ENCODE measurements around the gene ZSCAN30. TPM values are rescaled to one million over a fixed set of nuclear protein-coding genes. Genes with fewer than 3 reads are reported as not detected.

ZSCAN30 gene
- total RNA-seq, 2 experiments from 2014 or later: 9.6 to 11.6 TPM

- Histone ChIP-seq H3K4me3 (ENCODE audit: low read length) (no peak overlapping the region), H3K36me3 (ENCODE audit: insufficient read depth, low read length) (peaks cover 55% of the 10 kb centered on the region), H3K27ac (ENCODE audit: low read depth in 1 of 2, low read length in 2 of 2) (no peak overlapping the region), H3K9me3 (ENCODE audit: control insufficient read depth in 1 of 2, insufficient read depth in 1 of 2, low read length in 2 of 2) (peaks cover 27 to 91% of the 10 kb centered on the region in 2 experiments), H3K27me3 (ENCODE audit: control insufficient read depth in 1 of 2, insufficient read depth in 2 of 2, low read length in 2 of 2) (no peaks in the 10 kb centered on the region), H3K4me1 (ENCODE audit: insufficient read depth, low read length) (no peaks in the 10 kb centered on the region)
- ATAC-seq (ENCODE audit: poor library complexity): no peak
- Mint-ChIP-seq H3K27me3 (no peaks in the 10 kb centered on the region), H3K4me1 (ENCODE audit: low read depth) (peaks cover 4% of the 10 kb centered on the region), H3K27ac (no peak overlapping the region), H3K36me3 (ENCODE audit: low read depth) (peaks cover 98% of the 10 kb centered on the region), H3K9me3 (peaks cover 31% of the 10 kb centered on the region), H3K4me3 (no peak overlapping the region)
- intact Hi-C loops (cut with DNase I, micrococcal nuclease): no loop called here
- CTCF ChIA-PET: no interaction called here
- DNase-seq: no peak
- POLR2A ChIA-PET: no interaction called here
- TF ChIP-seq, protein P1, sequence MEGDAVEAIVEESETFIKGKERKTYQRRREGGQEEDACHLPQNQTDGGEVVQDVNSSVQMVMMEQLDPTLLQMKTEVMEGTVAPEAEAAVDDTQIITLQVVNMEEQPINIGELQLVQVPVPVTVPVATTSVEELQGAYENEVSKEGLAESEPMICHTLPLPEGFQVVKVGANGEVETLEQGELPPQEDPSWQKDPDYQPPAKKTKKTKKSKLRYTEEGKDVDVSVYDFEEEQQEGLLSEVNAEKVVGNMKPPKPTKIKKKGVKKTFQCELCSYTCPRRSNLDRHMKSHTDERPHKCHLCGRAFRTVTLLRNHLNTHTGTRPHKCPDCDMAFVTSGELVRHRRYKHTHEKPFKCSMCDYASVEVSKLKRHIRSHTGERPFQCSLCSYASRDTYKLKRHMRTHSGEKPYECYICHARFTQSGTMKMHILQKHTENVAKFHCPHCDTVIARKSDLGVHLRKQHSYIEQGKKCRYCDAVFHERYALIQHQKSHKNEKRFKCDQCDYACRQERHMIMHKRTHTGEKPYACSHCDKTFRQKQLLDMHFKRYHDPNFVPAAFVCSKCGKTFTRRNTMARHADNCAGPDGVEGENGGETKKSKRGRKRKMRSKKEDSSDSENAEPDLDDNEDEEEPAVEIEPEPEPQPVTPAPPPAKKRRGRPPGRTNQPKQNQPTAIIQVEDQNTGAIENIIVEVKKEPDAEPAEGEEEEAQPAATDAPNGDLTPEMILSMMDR (IDR thresholded peaks at IDR 0.05): no peak
Observed at GRCh38 chr18:35303610-35304009, 13.6 kb upstream of the ZSCAN30 start.

DNA sequence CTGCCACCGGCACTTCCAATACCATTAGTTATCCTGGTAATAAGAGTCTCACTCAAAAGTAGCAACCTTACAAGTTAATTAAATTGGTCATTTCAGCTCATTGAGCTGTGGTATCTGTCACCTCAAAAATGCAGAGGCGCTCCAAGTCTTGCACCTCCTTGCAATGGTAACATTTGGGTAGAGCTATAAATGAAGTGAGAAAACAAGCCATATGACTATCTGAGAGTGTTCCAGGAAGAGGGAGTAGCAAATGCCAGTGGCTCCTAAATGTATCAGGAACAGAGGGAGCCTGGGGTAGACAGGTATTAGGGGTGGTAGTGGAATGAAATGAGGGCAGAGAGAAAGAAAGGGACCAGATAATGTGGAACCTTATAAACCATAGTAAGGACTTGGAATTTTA, 6.0 kb upstream of the ZSCAN30 start:
- peaks cover 13 to 17% of the 10 kb centered on the region in 2 experiments for H3K9me3 ChIP-seq (ENCODE audit: control insufficient read depth in 1 of 2, insufficient read depth in 1 of 2, low read length in 2 of 2)
- TF ChIP-seq, protein P1 (IDR thresholded peaks at IDR 0.05): no peak
- no peak overlapping the region for H3K4me3 ChIP-seq (ENCODE audit: low read length)
- Mint-ChIP-seq H3K9me3 (peaks cover 8% of the 10 kb centered on the region), H3K4me3 (no peak overlapping the region), H3K27me3 (no peaks in the 10 kb centered on the region), H3K27ac (no peak overlapping the region), H3K4me1 (ENCODE audit: low read depth) (peaks cover 47% of the 10 kb centered on the region), H3K36me3 (ENCODE audit: low read depth) (peaks cover 92% of the 10 kb centered on the region)
- intact Hi-C loops (cut with DNase I, micrococcal nuclease): no loop called here
- ATAC-seq (ENCODE audit: poor library complexity) (no peak), DNase-seq (no peak)
- H3K4me1 ChIP-seq (ENCODE audit: insufficient read depth, low read length): peaks cover 13% of the 10 kb centered on the region
- H3K27ac ChIP-seq (ENCODE audit: low read depth in 1 of 2, low read length in 2 of 2): no peak overlapping the region
- no peaks in the 10 kb centered on the region for H3K27me3 ChIP-seq (ENCODE audit: control insufficient read depth in 1 of 2, insufficient read depth in 2 of 2, low read length in 2 of 2)
- H3K36me3 ChIP-seq (ENCODE audit: insufficient read depth, low read length): peaks cover 43% of the 10 kb centered on the region
- ChIA-PET POLR2A (no interaction called here), CTCF (no interaction called here)

DNA sequence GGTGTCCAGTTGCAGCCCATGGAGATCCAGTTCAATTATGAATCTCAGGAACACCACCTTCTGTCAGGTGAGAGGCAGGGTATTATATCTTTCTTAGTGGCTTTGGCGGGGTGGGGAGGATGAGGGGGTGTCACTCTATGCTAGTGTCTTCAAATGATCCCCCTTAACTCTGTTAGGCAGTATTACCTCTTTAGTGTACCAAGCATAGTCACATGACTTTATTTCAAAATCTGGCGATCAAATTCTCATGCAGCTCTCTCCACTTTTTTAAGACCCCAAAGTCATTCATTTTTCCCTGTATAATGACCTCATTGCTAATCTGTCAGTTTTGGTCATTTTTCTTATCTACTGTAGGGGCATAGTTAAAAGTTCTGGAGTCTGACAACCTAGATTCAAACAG, 1.1 kb upstream of the ZSCAN30 start:
- intact Hi-C loops (cut with DNase I, micrococcal nuclease): loop anchor here in 1 of 2 experiments (2.0 to 5.0 kb wide), 3 partner anchors 208 to 836 kb away; partner anchors contain the start of genes ELP2, RMP24 and SLC39A6
- H3K36me3 Mint-ChIP-seq (ENCODE audit: low read depth): peaks cover 68% of the 10 kb centered on the region
- peak overlapping the region; percentile 96 for H3K27ac Mint-ChIP-seq
- no peaks in the 10 kb centered on the region for H3K27me3 ChIP-seq (ENCODE audit: control insufficient read depth in 1 of 2, insufficient read depth in 2 of 2, low read length in 2 of 2)
- peak overlapping the region; percentile 92 for H3K4me3 ChIP-seq (ENCODE audit: low read length)
- H3K4me1 Mint-ChIP-seq (ENCODE audit: low read depth): peaks cover 86% of the 10 kb centered on the region
- no peaks in the 10 kb centered on the region for H3K27me3 Mint-ChIP-seq
- peaks cover 31% of the 10 kb centered on the region for H3K4me1 ChIP-seq (ENCODE audit: insufficient read depth, low read length)
- DNase-seq: no peak
- CTCF ChIA-PET: interaction anchor here (1.8 kb wide), 1 partner anchor 29 kb away, joined by 6 read pairs; no protein-coding TSS in a partner anchor
- no peak for ATAC-seq (ENCODE audit: poor library complexity)
- POLR2A ChIA-PET: no interaction called here
- no peaks in the 10 kb centered on the region for H3K9me3 ChIP-seq (ENCODE audit: control insufficient read depth in 1 of 2, insufficient read depth in 1 of 2, low read length in 2 of 2)
- H3K4me3 Mint-ChIP-seq: peak overlapping the region; percentile 99
- TF ChIP-seq, protein P1 (IDR thresholded peaks at IDR 0.05): no peak
- H3K9me3 Mint-ChIP-seq: peaks cover 3% of the 10 kb centered on the region
- no peak overlapping the region for H3K27ac ChIP-seq (ENCODE audit: low read depth in 1 of 2, low read length in 2 of 2)
- H3K36me3 ChIP-seq (ENCODE audit: insufficient read depth, low read length): peaks cover 21% of the 10 kb centered on the region

Measured in CD4-positive, alpha-beta T cell (primary cell).